ENCODE data around the gene DDI2.
"Not testable (repeated sequence)": the region's sequence is repeated elsewhere in the genome, so short reads cannot be mapped to it uniquely, and the experiment has no call there.

Gene DDI2

GRCh38 chr1:15685820-15686219 lies 68.6 kb downstream of the DDI2 start:
- peaks cover 29% of the 10 kb centered on the region for H3K4me1 Mint-ChIP-seq (ENCODE audit: low read depth)
- H3K36me3 Mint-ChIP-seq (ENCODE audit: low read depth) = peaks cover 3% of the 10 kb centered on the region
- H3K27ac Mint-ChIP-seq = peak overlapping the region; percentile 88
- no peaks in the 10 kb centered on the region for H3K27me3 Mint-ChIP-seq (ENCODE audit: low read depth)
- no peaks in the 10 kb centered on the region for H3K9me3 Mint-ChIP-seq
- peak overlapping the region; percentile 88 for H3K4me3 Mint-ChIP-seq

- H3K27ac Mint-ChIP-seq = no peak overlapping the region
Measured at GRCh38 chr1:15687446-15687845, 70.2 kb downstream of the DDI2 start.

GRCh38 chr1:15690317-15690716 lies 73.1 kb downstream of the DDI2 start:
- no peak overlapping the region for H3K27ac Mint-ChIP-seq
- no peaks in the 10 kb centered on the region for H3K27me3 Mint-ChIP-seq (ENCODE audit: low read depth)
- no peak overlapping the region for H3K4me3 Mint-ChIP-seq
- peaks cover 11% of the 10 kb centered on the region for H3K36me3 Mint-ChIP-seq (ENCODE audit: low read depth)
- H3K4me1 Mint-ChIP-seq (ENCODE audit: low read depth) = peaks cover 29% of the 10 kb centered on the region
- no peaks in the 10 kb centered on the region for H3K9me3 Mint-ChIP-seq

More at GRCh38 chr1:15687446-15687845, 70.2 kb downstream of the DDI2 start:
- no peaks in the 10 kb centered on the region for H3K9me3 Mint-ChIP-seq
- peaks cover 6% of the 10 kb centered on the region for H3K36me3 Mint-ChIP-seq (ENCODE audit: low read depth)
- peaks cover 29% of the 10 kb centered on the region for H3K4me1 Mint-ChIP-seq (ENCODE audit: low read depth)
- H3K4me3 Mint-ChIP-seq = no peak overlapping the region
- no peaks in the 10 kb centered on the region for H3K27me3 Mint-ChIP-seq (ENCODE audit: low read depth)

DNA sequence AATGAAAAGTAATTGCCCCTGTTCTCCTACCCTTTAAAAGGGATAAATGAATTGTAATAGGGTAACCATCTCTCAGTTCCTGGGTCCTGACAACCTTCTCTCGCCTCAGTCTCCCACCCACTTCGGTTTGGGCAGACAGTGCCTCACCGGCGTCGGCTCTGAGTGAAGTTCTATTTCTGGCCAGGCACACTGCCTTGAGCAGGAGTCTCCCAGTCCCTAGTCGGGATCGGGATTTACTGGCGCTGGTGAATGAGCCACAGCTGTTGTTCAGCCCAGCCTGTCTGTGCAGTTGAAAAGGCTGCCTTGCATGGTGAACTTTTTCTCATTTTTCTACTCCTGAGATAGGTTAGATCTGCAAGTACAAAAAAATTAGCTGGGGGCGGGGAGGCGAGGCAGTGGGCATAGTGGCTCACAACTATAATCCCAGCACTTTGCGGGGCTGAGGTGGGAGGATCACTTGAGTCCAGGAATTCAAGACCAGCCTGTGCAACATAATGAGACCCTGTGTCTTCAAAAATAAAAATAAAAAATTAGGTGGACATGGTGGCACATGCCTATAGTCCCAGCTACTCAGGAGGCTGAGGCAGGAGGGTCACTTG lies 74.3 kb downstream of the DDI2 start:
- Mint-ChIP-seq H3K4me1 (ENCODE audit: low read depth) (peaks cover 23% of the 10 kb centered on the region), H3K9me3 (no peaks in the 10 kb centered on the region), H3K27me3 (ENCODE audit: low read depth) (no peaks in the 10 kb centered on the region), H3K27ac (no peak overlapping the region), H3K4me3 (no peak overlapping the region), H3K36me3 (ENCODE audit: low read depth) (peaks cover 11% of the 10 kb centered on the region)

GRCh38 chr1:15692121-15692682 lies 74.9 kb downstream of the DDI2 start:
- no peak overlapping the region for H3K27ac Mint-ChIP-seq

GRCh38 chr1:15693371-15693770 lies 76.1 kb downstream of the DDI2 start:
- Mint-ChIP-seq H3K27me3 (ENCODE audit: low read depth) (no peaks in the 10 kb centered on the region), H3K9me3 (no peaks in the 10 kb centered on the region), H3K36me3 (ENCODE audit: low read depth) (peaks cover 13% of the 10 kb centered on the region), H3K4me3 (no peak overlapping the region), H3K4me1 (ENCODE audit: low read depth) (peaks cover 25% of the 10 kb centered on the region), H3K27ac (peak overlapping the region; percentile 15)

More at GRCh38 chr1:15692121-15692682, 74.9 kb downstream of the DDI2 start:
- H3K36me3 Mint-ChIP-seq (ENCODE audit: low read depth) = peaks cover 13% of the 10 kb centered on the region
- no peak overlapping the region for H3K4me3 Mint-ChIP-seq
- peaks cover 27% of the 10 kb centered on the region for H3K4me1 Mint-ChIP-seq (ENCODE audit: low read depth)
- no peaks in the 10 kb centered on the region for H3K27me3 Mint-ChIP-seq (ENCODE audit: low read depth)
- no peaks in the 10 kb centered on the region for H3K9me3 Mint-ChIP-seq

GRCh38 chr1:15696956-15697521 lies 79.8 kb downstream of the DDI2 start:
- H3K36me3 Mint-ChIP-seq (ENCODE audit: low read depth) = peaks cover 15% of the 10 kb centered on the region
- no peaks in the 10 kb centered on the region for H3K9me3 Mint-ChIP-seq
- peaks cover 26% of the 10 kb centered on the region for H3K4me1 Mint-ChIP-seq (ENCODE audit: low read depth)
- no peaks in the 10 kb centered on the region for H3K27me3 Mint-ChIP-seq (ENCODE audit: low read depth)
- peak overlapping the region; percentile 79 for H3K4me3 Mint-ChIP-seq
- peak overlapping the region; percentile 96 for H3K27ac Mint-ChIP-seq

DNA sequence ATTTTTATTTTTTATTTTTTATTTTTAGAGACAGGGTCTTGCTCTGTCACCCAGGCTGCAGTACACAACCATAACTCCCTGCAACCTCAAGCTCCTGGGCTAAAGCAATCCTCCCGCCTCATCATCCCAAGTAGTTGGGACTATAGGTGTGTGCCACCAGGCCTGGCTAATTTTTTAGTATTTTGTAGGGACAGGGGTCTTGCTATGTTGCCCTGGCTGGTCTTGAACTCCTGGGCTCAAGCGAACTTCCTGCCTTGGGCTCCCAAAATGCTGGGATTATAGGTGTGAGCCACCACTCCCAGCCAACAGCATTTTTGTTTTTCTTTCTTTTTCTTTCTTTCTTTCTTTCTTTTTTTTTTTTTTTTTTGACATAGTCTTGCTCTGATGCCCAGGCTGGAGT lies 80.9 kb downstream of the DDI2 start:
- Mint-ChIP-seq H3K36me3 (ENCODE audit: low read depth) (peaks cover 12% of the 10 kb centered on the region), H3K4me1 (ENCODE audit: low read depth) (peaks cover 26% of the 10 kb centered on the region), H3K27me3 (ENCODE audit: low read depth) (no peaks in the 10 kb centered on the region), H3K27ac (peak overlapping the region; percentile 75), H3K4me3 (no peak overlapping the region), H3K9me3 (no peaks in the 10 kb centered on the region)

DNA sequence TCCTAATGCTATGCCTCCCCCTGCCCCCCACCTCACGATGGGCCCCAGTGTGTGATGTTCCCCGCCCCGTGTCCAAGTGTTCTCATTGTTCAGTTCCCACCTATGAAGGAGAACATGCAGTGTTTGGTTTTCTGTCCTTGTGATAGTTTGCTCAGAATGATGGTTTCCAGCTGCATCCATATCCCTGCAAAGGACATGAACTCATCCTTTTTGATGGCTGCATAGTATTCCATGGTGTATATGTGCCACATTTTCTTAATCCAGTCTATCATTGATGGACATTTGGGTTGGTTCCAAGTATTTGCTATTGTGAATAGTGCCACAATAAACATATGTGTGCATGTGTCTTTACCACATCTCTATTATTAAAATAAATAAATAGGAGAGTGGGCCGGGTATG lies 82.1 kb downstream of the DDI2 start:
- H3K9me3 Mint-ChIP-seq; H3K27me3 Mint-ChIP-seq (ENCODE audit: low read depth); H3K27ac Mint-ChIP-seq; H3K4me3 Mint-ChIP-seq: not testable (repeated sequence)
- peaks cover 14% of the 10 kb centered on the region for H3K36me3 Mint-ChIP-seq (ENCODE audit: low read depth)
- H3K4me1 Mint-ChIP-seq (ENCODE audit: low read depth) = peaks cover 28% of the 10 kb centered on the region

DNA sequence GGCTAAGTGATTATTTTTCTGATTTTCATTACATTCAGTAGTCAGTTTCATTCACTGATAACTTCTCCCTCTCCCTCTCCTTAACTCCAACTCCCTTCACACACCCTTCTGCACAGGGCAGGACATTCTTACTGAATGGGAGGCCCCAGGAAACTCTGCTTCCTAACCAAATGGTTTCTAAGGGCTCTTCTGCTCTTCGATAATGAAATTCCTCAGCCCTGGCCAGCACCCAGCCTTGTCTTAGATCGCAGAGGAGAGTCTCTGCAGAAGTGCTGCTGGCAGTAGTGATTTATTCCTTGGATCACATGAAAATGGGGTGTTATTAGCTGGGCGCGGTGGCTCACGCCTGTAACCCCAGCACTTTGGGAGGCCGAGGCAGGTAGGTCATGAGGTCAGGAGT lies 83.2 kb downstream of the DDI2 start:
- Mint-ChIP-seq H3K4me3 (no peak overlapping the region), H3K27me3 (ENCODE audit: low read depth) (no peaks in the 10 kb centered on the region), H3K27ac (no peak overlapping the region), H3K4me1 (ENCODE audit: low read depth) (peaks cover 24% of the 10 kb centered on the region), H3K36me3 (ENCODE audit: low read depth) (peaks cover 11% of the 10 kb centered on the region), H3K9me3 (no peaks in the 10 kb centered on the region)

- Mint-ChIP-seq H3K9me3 (no peaks in the 10 kb centered on the region), H3K36me3 (ENCODE audit: low read depth) (peaks cover 14% of the 10 kb centered on the region), H3K27me3 (ENCODE audit: low read depth) (no peaks in the 10 kb centered on the region), H3K4me3 (no peak overlapping the region), H3K27ac (no peak overlapping the region), H3K4me1 (ENCODE audit: low read depth) (peaks cover 23% of the 10 kb centered on the region)
Measured at GRCh38 chr1:15701784-15702183, 84.5 kb downstream of the DDI2 start.

DNA sequence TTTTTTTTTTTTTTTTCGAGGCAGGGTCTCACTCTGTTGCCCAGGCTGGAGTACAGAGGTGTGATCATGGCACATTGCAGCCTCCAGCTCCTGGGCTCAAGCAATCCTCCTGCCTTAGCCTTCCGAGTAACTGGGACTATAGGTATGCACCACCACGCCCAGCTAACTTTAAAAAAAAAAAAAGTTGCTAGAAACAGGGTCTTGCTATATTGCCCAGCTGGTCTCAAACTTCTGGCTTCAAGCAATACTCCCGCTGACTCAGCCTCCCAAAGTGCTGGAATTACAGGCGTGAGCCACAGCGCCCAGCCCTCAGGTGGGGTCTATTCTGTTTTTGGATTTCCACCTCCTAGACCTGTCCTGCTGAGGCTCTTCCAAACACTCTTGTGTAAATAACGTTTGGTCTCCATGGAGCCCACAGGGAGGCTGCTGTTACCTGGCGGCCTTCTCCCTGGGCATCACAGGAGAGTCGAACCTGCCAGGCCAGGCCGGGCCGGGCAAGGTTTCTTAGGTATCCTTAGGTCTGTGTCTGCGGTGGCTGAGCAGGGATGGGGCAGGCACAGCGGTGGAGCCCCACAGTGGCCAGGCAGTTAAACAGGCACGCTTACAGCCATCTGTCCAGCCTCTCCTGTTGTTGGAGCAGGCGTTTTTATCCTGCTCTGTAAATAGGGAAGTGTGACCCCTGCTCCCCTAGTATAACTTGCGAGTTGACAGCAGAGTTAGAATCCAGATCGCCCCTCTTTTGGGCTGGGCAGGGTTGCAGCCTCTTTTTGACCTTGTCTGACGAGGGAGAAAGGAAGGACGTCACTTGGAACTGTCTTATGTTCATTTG lies 85.7 kb downstream of the DDI2 start:
- H3K9me3 Mint-ChIP-seq = no peaks in the 10 kb centered on the region
- H3K27ac Mint-ChIP-seq = no peak overlapping the region
- peaks cover 16% of the 10 kb centered on the region for H3K36me3 Mint-ChIP-seq (ENCODE audit: low read depth)
- H3K4me3 Mint-ChIP-seq = no peak overlapping the region
- peaks cover 13% of the 10 kb centered on the region for H3K4me1 Mint-ChIP-seq (ENCODE audit: low read depth)
- no peaks in the 10 kb centered on the region for H3K27me3 Mint-ChIP-seq (ENCODE audit: low read depth)

DNA sequence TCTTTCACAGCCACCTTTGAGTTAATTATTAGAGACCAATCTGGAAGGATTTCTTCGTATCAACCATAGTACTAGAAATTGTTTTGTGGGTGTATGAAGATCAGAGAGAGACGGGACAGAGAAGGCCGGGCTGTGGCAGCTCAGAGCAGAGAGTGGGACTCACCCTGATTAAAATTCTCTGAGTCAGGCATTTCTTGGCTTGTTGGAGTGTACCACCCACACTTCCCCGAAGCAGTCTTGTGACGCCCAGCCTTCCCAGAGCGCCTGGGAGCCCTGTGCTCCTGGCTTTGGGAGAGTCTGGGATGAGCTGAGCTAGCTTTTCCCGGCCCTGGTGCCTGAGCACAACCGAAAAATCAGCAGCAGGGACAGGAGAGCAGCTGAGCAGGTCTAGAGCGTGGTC lies 86.3 kb downstream of the DDI2 start:
- no peaks in the 10 kb centered on the region for H3K27me3 Mint-ChIP-seq (ENCODE audit: low read depth)
- peaks cover 10% of the 10 kb centered on the region for H3K4me1 Mint-ChIP-seq (ENCODE audit: low read depth)
- no peaks in the 10 kb centered on the region for H3K9me3 Mint-ChIP-seq
- H3K27ac Mint-ChIP-seq = no peak overlapping the region
- peaks cover 16% of the 10 kb centered on the region for H3K36me3 Mint-ChIP-seq (ENCODE audit: low read depth)
- H3K4me3 Mint-ChIP-seq = no peak overlapping the region

- no peaks in the 10 kb centered on the region for H3K9me3 Mint-ChIP-seq
- H3K27me3 Mint-ChIP-seq (ENCODE audit: low read depth) = no peaks in the 10 kb centered on the region
- peaks cover 16% of the 10 kb centered on the region for H3K36me3 Mint-ChIP-seq (ENCODE audit: low read depth)
- no peak overlapping the region for H3K4me3 Mint-ChIP-seq
- no peak overlapping the region for H3K27ac Mint-ChIP-seq
- peaks cover 8% of the 10 kb centered on the region for H3K4me1 Mint-ChIP-seq (ENCODE audit: low read depth)
Measured at GRCh38 chr1:15704526-15705183, 87.4 kb downstream of the DDI2 start.

All from T-helper 1 cell treated with Interleukin-12 subunit alpha and Interleukin-12 subunit beta and Interleukin-4 antibody, amounts not matched to agents 30 μg/mL and 1 μg/mL, for 36 hours (primary cell).